HG03575 (cell line): ENCODE results near the gene NOL12.
"Not testable (repeated sequence)": the region's sequence is repeated elsewhere in the genome, so short reads cannot be mapped to it uniquely, and the experiment has no call there.

ENCODE experiments used
- ATAC-seq: cut with Tn5 transposase; IDR thresholded peaks from one replicate; pipeline ENCODE4 v1.9.1; 2021; ENCODE audit not compliant: unreplicated experiment, insufficient number of reproducible peaks, low FRiP score; ENCODE audit errors: extremely low read depth

Gene NOL12

DNA sequence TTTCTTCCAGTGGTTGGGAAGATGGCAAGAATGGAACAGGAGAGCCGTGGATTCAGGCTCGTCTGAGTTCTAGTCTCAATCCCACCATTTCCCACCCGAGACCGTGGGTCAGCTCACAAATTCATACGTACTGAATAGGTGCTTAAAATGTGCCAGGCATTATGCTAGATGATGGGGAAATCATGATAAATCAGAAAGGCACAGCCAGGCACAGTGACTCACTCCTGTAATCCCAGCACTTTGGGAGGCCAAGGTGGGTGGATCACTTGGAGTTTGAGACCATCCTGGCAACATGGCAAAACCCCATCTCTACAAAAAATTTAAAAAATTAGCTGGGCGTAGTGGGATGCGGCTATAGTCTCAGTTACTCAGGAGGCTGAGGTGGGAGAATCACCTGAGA lies 17.8 kb downstream of the NOL12 start:
- ATAC-seq: no peak

DNA sequence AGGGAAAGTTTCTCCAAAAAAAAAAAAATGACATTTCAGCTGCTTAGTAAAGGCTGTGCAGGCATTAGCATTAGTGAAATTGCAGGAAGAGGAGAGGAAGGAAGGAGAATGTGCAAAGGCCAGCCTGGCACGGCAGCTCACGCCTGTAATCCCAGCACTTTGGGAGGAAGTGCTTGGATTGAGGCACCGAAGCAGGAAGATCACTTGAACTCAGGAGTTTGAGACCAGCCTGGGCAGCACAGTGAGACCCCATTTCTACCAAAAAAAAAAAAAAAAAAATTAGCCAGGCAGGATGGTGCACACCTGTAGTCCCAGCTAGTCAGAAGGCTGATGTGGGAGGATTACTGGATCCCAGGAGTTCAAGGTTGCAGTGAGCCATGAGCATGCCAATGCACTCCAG lies 18.5 kb downstream of the NOL12 start:
- ATAC-seq: no peak

- no peak for ATAC-seq
Measured at GRCh38 chr22:37705205-37705604, 19.1 kb downstream of the NOL12 start.

- no peak for ATAC-seq
Measured at GRCh38 chr22:37708580-37709444, 22.7 kb downstream of the NOL12 start.

- ATAC-seq: no peak
Measured at GRCh38 chr22:37709445-37709765, 23.3 kb downstream of the NOL12 start.

DNA sequence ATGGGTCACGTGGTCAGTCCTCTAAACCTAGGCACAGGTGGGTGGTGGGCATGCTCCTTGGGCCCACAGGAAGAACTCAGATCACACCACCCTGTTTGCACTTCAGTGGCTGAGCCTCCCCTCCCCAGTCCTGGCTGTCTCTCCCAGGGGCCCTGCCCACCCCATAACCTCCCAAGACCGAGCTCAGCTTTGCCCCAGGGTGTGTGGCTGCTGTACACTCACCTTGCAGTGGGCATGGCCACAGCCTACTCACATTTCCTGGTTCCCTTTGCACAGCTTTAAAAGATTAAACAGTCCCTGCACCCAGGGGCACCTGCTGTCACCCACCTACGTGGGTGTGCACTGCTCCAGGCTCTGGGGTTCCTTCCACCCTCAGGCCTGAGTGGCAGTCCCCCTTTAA lies 24.5 kb downstream of the NOL12 start:
- ATAC-seq: no peak

DNA sequence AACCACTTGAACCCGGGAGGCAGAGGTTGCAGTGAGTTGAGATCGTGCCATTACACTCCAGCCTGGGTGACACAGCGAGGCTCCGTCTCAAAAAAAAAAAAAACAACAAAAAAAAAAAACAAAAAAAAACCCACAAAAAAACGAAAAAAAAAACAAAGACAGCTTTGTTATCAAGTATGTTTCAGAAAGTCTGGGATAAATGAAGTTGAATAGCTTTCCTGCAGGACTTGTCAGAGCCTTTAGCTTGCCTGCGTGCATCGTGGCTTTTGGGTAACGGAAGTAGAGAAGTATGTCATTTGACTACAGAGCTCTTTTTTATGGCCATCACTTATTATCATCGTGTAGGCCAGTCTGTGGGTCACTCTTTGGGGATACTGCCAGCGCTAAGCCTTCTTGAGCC lies 25.3 kb downstream of the NOL12 start:
- ATAC-seq: no peak

DNA sequence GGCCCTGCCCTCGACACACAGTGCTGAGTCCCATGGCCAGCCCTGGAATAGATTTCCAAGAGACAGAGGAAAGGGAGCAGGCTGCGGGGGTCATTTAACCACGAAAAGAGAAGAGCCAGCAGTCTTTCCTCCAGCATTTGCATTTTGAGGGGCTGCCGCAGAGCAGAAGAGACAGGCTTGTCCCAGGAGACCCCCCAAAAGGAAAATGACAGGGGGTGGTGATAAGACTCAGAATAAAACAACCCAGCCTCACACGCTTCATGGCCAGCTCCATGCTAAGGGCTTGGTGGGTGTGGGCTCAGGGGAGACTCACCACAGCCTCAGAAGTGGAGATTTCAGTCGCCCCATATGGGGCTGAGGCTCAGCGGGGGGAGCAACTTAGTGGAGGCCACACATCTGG lies 27.6 kb downstream of the NOL12 start:
- ATAC-seq: no peak

DNA sequence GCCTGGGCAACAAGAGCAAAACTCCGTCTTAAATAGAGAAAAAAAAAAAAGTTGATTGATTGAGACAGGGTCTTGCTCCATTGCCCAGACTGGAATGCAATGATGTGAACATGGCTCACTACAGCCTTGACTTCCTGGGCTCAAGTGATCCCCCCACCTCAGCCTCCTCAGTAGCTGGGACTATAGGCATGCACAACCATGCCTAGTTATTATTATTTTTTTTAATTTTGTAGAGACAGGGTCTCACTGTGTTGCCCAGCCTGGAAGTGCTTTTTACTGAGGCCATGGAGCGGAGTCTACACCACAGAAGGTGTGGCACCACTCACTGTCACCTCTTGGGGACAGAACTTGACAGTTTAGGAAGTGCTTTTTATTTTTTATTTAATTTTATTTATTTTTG lies 28.5 kb downstream of the NOL12 start:
- no peak for ATAC-seq

DNA sequence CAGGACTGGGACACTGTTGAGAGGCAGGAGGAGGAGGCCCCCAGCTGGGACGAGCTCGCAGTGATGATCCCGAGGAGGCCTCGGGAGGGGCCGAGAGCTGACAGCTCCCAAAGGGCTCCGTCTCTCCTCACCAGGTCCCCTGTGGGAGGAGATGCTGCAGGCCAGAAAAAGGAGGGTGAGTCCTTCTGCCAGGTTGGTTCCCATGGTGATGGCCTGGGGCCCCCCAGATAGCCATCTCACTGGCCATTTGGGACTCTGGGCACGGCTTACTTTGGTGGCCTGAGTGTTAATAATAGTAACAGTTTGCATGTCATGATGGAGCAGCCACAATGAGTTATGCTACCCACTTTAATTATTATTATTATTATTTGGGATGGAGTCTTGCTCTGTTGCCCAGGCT lies 29.6 kb downstream of the NOL12 start:
- ATAC-seq: no peak

GRCh38 chr22:37716708-37717107 lies 30.6 kb downstream of the NOL12 start:
- ATAC-seq: no peak

GRCh38 chr22:37717235-37717634 lies 31.1 kb downstream of the NOL12 start:
- ATAC-seq: not testable (repeated sequence)

DNA sequence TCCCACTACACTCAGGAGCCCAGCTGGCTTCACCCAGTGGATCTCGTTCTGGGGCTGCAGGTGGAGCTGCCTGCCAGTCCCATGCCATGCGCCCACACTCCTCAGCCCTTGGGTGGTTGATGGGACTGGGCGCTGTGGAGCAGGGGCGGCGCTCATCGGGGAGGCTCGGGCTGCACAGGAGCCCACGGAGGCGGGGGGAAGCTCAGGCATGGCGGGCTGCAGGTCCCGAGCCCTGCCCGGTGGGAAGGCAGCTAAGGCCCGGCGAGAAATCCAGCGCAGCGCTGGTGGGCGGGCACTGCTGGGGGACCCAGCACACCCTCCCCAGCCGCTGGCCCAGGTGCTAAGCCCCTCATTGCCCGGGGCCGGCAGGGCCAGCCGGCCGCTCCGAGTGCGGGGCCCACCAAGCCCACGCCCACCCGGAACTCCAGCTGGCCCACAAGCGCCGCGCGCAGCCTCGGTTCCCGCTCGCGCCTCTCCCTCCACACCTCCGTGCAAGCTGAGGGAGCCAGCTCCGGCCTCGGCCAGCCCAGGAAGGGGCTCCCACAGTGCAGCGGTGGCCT lies 31.7 kb downstream of the NOL12 start:
- not testable (repeated sequence) for ATAC-seq

- ATAC-seq: no peak
Measured at GRCh38 chr22:37725551-37726240, 39.6 kb downstream of the NOL12 start.

GRCh38 chr22:37726241-37726887 lies 40.2 kb downstream of the NOL12 start:
- no peak for ATAC-seq

DNA sequence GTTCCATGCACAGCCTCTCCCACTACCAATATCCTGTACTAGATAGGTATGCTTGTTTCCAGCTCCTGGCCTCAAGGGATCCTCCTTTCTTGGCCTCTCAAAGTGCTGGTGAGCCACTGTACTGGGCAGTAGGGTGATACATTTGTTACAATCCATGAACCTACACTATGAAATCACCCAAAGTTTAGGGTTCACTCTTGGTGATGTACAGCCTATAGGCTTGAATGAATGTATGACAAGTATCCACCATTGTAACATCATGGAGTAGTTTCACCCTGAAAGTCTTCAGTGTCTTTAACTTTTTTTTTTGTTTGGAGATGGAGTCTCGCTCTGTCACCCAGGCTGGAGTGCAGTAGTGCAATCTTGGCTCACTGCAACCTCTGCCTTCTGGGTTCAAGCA lies 42.5 kb downstream of the NOL12 start:
- ATAC-seq: no peak

DNA sequence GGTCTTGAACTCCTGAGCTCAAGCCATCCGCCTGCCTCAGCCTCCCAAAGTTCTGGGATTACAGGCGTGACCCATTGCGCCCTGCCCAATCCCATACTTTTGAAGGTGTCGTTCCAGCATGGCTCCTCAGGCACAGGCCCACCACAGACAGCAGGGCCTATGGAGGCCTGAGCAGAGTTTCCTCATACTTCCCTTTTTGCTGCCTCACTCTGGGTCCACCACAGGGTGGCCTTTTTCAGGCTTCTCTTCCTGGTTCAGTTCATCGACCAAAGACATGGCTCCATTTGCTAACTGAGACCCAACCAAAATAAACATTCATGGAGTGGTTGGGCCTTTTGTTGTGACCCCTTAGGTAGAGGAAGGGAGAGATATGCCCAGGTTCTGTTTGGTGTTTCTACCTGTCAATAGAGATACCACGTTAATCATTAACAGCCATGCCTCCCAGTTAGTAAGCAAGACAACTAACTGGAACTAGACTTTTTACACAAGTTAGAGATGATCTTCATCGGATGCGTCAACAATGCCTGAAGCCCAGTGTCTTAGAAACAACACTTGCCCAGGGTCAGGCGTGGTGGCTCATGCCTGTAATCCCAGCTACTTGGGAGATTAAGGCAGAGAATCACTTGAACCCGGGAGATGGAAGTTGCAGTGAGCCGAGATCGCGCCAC lies 45.8 kb downstream of the NOL12 start:
- no peak for ATAC-seq

GRCh38 chr22:37732699-37733607 lies 46.8 kb downstream of the NOL12 start:
- ATAC-seq: no peak
